HCT116 (cell line): ENCODE measurements around the gene TTLL7. TPM values are rescaled to one million over a fixed set of nuclear protein-coding genes. Genes with fewer than 3 reads are reported as not detected.

Experiments used
- ATAC-seq: fragments of 200-7000 bp; cut with Tn5 transposase; 2 replicates; pipeline ENCODE4 v1.9.1; 2020; ENCODE audit warnings: mild to moderate bottlenecking, moderate library complexity
- BruUV-seq: library from RNA; stranded (reverse); fragments of 400-500 nt; replicated peaks from 2 replicates; lab custom pipeline; 2021; lab: Mats Ljungman, UMichigan
- CTCF ChIA-PET: fragments of 300-600 bp; sonication (Branson Sonifier 250); formaldehyde crosslinking; loops from one replicate; lab custom pipeline; 2021; ENCODE audit warnings: antibody characterized with exemption; lab: Charles Lee
- POLR2A ChIA-PET: fragments of 300-600, 350-600 bp; sonication (Branson Sonifier 250); formaldehyde crosslinking; loops from one replicate; lab custom pipeline; 2021; ENCODE audit warnings: antibody characterized with exemption; lab: Charles Lee
- RAD21 ChIA-PET, 2 experiments: fragments of 300-600 bp; sonication (Branson Sonifier 250); formaldehyde crosslinking; loops; one replicate each; lab custom pipeline; 2023; ENCODE audit warnings: low total read pairs in 2 of 2; ENCODE audit not compliant: uncharacterized antibody in 2 of 2, unreplicated experiment in 2 of 2, low non-redundant PET in 1 of 2; lab: Charles Lee
- DNase-seq: peaks from one replicate; pipeline ENCODE4 v3.0.0-alpha.2; 2010; ENCODE audit warnings: low read depth, low spot score
- H2AFZ ChIP-seq: fragments of 200-600 bp; shearing (Covaris generic), sonication (generic); 2 replicates; pipeline ENCODE4 v1.6.1; 2017; ENCODE audit warnings: low read depth, mixed run types, mixed read lengths, antibody characterized with exemption, low read length; ENCODE audit not compliant: poor library complexity, severe bottlenecking
- H3K27ac ChIP-seq: 2 replicates; pipeline ENCODE4 v1.5.1; 2012; ENCODE audit warnings: low read depth, low read length
- H3K27me3 ChIP-seq: fragments of 200-600 bp; sonication (generic); 2 replicates; pipeline ENCODE4 v1.6.1; 2016; ENCODE audit warnings: mixed run types, low read length, mixed read lengths; ENCODE audit not compliant: insufficient read depth
- H3K36me3 ChIP-seq, 2 experiments: fragments of 200-500 bp in 1 of 2; fragments of 200-600 bp in 1 of 2; sonication (Bioruptor generic) in 1 of 2; sonication (generic) in 1 of 2; 2 replicates each; pipeline versions ENCODE4 v1.5.1 to v1.6.1; 2014 to 2016; ENCODE audit warnings: low read length in 2 of 2, inconsistent platforms in 1 of 2, mixed read lengths in 1 of 2, mixed run types in 1 of 2; ENCODE audit not compliant: insufficient read depth in 2 of 2, control insufficient read depth in 1 of 2
- H3K4me1 ChIP-seq, 2 experiments: fragments of 200-600 bp in 1 of 2; sonication (generic) in 1 of 2; 2 replicates each; pipeline versions ENCODE4 v1.5.1 to v1.6.1; 2012 to 2017; ENCODE audit warnings: low read length in 2 of 2, inconsistent platforms in 1 of 2, mild to moderate bottlenecking in 1 of 2, mixed read lengths in 1 of 2, mixed run types in 1 of 2, moderate library complexity in 1 of 2; ENCODE audit not compliant: insufficient read depth in 2 of 2, control insufficient read depth in 1 of 2
- H3K4me2 ChIP-seq: fragments of 200-600 bp; sonication (generic); 2 replicates; pipeline ENCODE4 v1.6.1; 2017; ENCODE audit warnings: mixed run types, low read length, mixed read lengths
- H3K4me3 ChIP-seq, 2 experiments: fragments of 200-600 bp in 1 of 2; sonication (generic) in 1 of 2; replicated peaks in 1 of 2; 2 replicates each; pipeline ENCODE4 v1.5.1; 2011 to 2016; ENCODE audit warnings: low read length in 2 of 2, control low read depth in 1 of 2, low read depth in 1 of 2, mild to moderate bottlenecking in 1 of 2, mixed read lengths in 1 of 2, mixed run types in 1 of 2
- H3K79me2 ChIP-seq: fragments of 200-600 bp; sonication (generic); 2 replicates; pipeline ENCODE4 v1.6.1; 2017; ENCODE audit warnings: mild to moderate bottlenecking, mixed run types, low read length, moderate library complexity, mixed read lengths; ENCODE audit not compliant: insufficient read depth
- H3K9ac ChIP-seq: fragments of 200-600 bp; sonication (generic); 2 replicates; pipeline ENCODE4 v1.6.1; 2016; ENCODE audit warnings: low read length, mixed read lengths
- H3K9me2 ChIP-seq: fragments of 200-600 bp; sonication (generic), shearing (Covaris generic); 2 replicates; pipeline ENCODE4 v1.6.1; 2017; ENCODE audit warnings: mixed run types, mild to moderate bottlenecking, moderate library complexity; ENCODE audit not compliant: insufficient read depth
- H3K9me3 ChIP-seq, 2 experiments: fragments of 200-500 bp in 1 of 2; fragments of 200-600 bp in 1 of 2; sonication (Bioruptor generic) in 1 of 2; sonication (generic) in 1 of 2; 2 replicates each; pipeline ENCODE4 v1.6.1; 2014 to 2017; ENCODE audit warnings: low read length in 2 of 2, mixed read lengths in 2 of 2, inconsistent platforms in 1 of 2, low read depth in 1 of 2, mild to moderate bottlenecking in 1 of 2, mixed run types in 1 of 2, moderate library complexity in 1 of 2; ENCODE audit not compliant: control insufficient read depth in 1 of 2, insufficient read depth in 1 of 2
- H4K20me1 ChIP-seq: fragments of 200-600 bp; sonication (generic), shearing (Covaris generic); 2 replicates; pipeline ENCODE4 v1.6.1; 2017; ENCODE audit warnings: mixed run types, mild to moderate bottlenecking, moderate library complexity; ENCODE audit not compliant: insufficient read depth
- CEBPB ChIP-seq: IDR thresholded peaks from 2 replicates; pipeline ENCODE4 v1.6.1; 2012; ENCODE audit warnings: low read depth
- EZH2 ChIP-seq: fragments of 200-600 bp; sonication (generic); IDR thresholded peaks from 2 replicates; pipeline ENCODE4 v1.6.1; 2017; ENCODE audit warnings: antibody characterized with exemption, mixed run types
- FOSL1 ChIP-seq: IDR thresholded peaks from 2 replicates; pipeline ENCODE4 v1.6.1; 2012; ENCODE audit warnings: low read depth
- JUND ChIP-seq: IDR thresholded peaks from 2 replicates; pipeline ENCODE4 v1.6.1; 2012
- MAX ChIP-seq: IDR thresholded peaks from 2 replicates; pipeline ENCODE4 v1.6.1; 2012
- POLR2A ChIP-seq: IDR thresholded peaks from 2 replicates; pipeline ENCODE4 v1.7.0; 2011; ENCODE audit warnings: borderline replicate concordance; ENCODE audit not compliant: insufficient read depth, insufficient read length; ENCODE audit errors: extremely low read depth
- POLR2AphosphoS5 ChIP-seq: IDR thresholded peaks from 2 replicates; pipeline ENCODE4 v1.6.1; 2011; ENCODE audit warnings: mild to moderate bottlenecking, low read depth, low read length, moderate library complexity
- REST ChIP-seq: IDR thresholded peaks from 2 replicates; pipeline ENCODE4 v1.6.1; 2012; ENCODE audit warnings: low read depth
- SIN3A ChIP-seq: IDR thresholded peaks from 2 replicates; pipeline ENCODE4 v1.6.1; 2012; ENCODE audit warnings: low read depth
- TCF7L2 ChIP-seq: IDR thresholded peaks from 2 replicates; pipeline ENCODE4 v1.7.0; 2011; ENCODE audit warnings: borderline replicate concordance, inconsistent platforms; ENCODE audit not compliant: insufficient read depth, insufficient read length; ENCODE audit errors: extremely low read depth
- ZBTB33 ChIP-seq: IDR thresholded peaks from 2 replicates; pipeline ENCODE4 v1.6.1; 2011; ENCODE audit warnings: mild to moderate bottlenecking, low read length, moderate library complexity; ENCODE audit not compliant: insufficient replicate concordance; ENCODE audit errors: extremely low read depth
- ZFX ChIP-seq: fragments of 450-650 bp; IDR thresholded peaks from 2 replicates; pipeline ENCODE4 v1.6.1; 2017
- intact Hi-C: fragments of 100-400 bp; cut with micrococcal nuclease; formaldehyde crosslinking; loops from 2 replicates; pipeline ENCODE4 v1.10.0; 2022
- total RNA-seq: library from RNA; stranded (reverse); gene quantifications from one replicate; pipeline ENCODE4 v1.2.1, GENCODE V29; 2021; ENCODE audit not compliant: unreplicated experiment

Gene TTLL7
- total RNA-seq, 1 experiment from 2014 or later, result 21.2 TPM

- BruUV-seq, result no TSS peak
- H3K4me2 ChIP-seq, result no peak overlapping the region
- intact Hi-C loops, result no loop called here
- H3K9ac ChIP-seq, result no peak overlapping the region
- CTCF ChIA-PET, result no interaction called here
- TF ChIP-seq FOSL1 (no peak), MAX (no peak), POLR2AphosphoS5 (no peak), JUND (no peak), REST (no peak), ZBTB33 (no peak), POLR2A (no peak), CEBPB (no peak), SIN3A (no peak), TCF7L2 (no peak), ZFX (no peak), EZH2 (no peak)
- H2AFZ ChIP-seq, result no peak overlapping the region
- H3K27ac ChIP-seq, result no peak overlapping the region
- RAD21 ChIA-PET, result no interaction called here
- DNase-seq (no peak), ATAC-seq (no peak)
- H3K9me2 ChIP-seq, result no peaks in the 10 kb centered on the region
- H3K27me3 ChIP-seq, result no peaks in the 10 kb centered on the region
- H4K20me1 ChIP-seq, result no peaks in the 10 kb centered on the region
- POLR2A ChIA-PET, result no interaction called here
- no peaks in the 10 kb centered on the region for H3K79me2 ChIP-seq
- no peaks in the 10 kb centered on the region for H3K9me3 ChIP-seq
- H3K4me3 ChIP-seq, result no peak overlapping the region
- H3K36me3 ChIP-seq, result no peaks in the 10 kb centered on the region
- H3K4me1 ChIP-seq, result peaks cover 6 to 17% of the 10 kb centered on the region in 2 experiments; a peak in 3 of 4 replicates
These were observed 2.6 kb upstream of the TTLL7 start for GRCh38 chr1:84001501-84001900.
